Transverse colon (tissue), 4 donors: ENCODE results near the gene DPF3. TPM values are rescaled to one million over a fixed set of nuclear protein-coding genes. Genes with fewer than 3 reads are reported as not detected.

Experiments used
- DNase-seq: peaks from one replicate; pipeline ENCODE4 v3.0.0-alpha.2; 2019
- H3K27ac ChIP-seq, 4 donors: fragments of 200-600 bp; sonication (generic); 2 replicates each; pipeline ENCODE4 v1.5.1; 2016 to 2018; ENCODE audit warnings: inconsistent platforms in 4 of 4
- H3K27me3 ChIP-seq: fragments of 200-600 bp; sonication (generic); 2 replicates; pipeline ENCODE4 v1.5.1; 2017; ENCODE audit warnings: inconsistent platforms
- H3K36me3 ChIP-seq, 4 donors: fragments of 200-600 bp; sonication (generic); 2 replicates each; pipeline ENCODE4 v1.5.1; 2017 to 2019; ENCODE audit warnings: inconsistent platforms in 4 of 4
- H3K4me1 ChIP-seq, 4 donors: fragments of 200-600 bp; sonication (generic); 2 replicates each; pipeline ENCODE4 v1.5.1; 2017 to 2020; ENCODE audit warnings: inconsistent platforms in 4 of 4
- H3K4me3 ChIP-seq, 4 donors: fragments of 200-600 bp; sonication (generic); 1 replicate in 1 of 4; 2 replicates in 3 of 4; pipeline versions ENCODE4 v1.5.1 to v1.6.1; 2017 to 2019; ENCODE audit warnings: inconsistent platforms in 4 of 4
- H3K9me3 ChIP-seq, 2 donors: fragments of 200-600 bp; sonication (generic); 2 replicates each; pipeline ENCODE4 v1.5.1; 2017 to 2019; ENCODE audit warnings: inconsistent platforms in 2 of 2
- EP300 ChIP-seq: sonication (generic); formaldehyde crosslinking; IDR thresholded peaks from one replicate; pipeline ENCODE4 v1.6.1; 2017; ENCODE audit warnings: antibody characterized with exemption, low read depth
- POLR2A ChIP-seq: fragments of 450-650 bp; IDR thresholded peaks from one replicate; pipeline ENCODE4 v1.6.1; 2016; ENCODE audit warnings: antibody characterized with exemption, mild to moderate bottlenecking, moderate library complexity
- POLR2AphosphoS5 ChIP-seq, 3 donors: sonication (generic); formaldehyde crosslinking; IDR thresholded peaks; one replicate each; pipeline ENCODE4 v1.6.1; 2016; ENCODE audit warnings: antibody characterized with exemption in 3 of 3
- WGBS, 2 donors: methylation state at CpG; one replicate each; pipeline ENCODE4 v1.1.5; 2018; ENCODE audit warnings: low coverage in 1 of 2; 5-methylcytosine and 5-hydroxymethylcytosine counted together
- in situ Hi-C, 4 donors: fragments of 200-750 bp; cut with MboI; loops; one replicate each; pipeline versions ENCODE4 v1.15.0 to v1.15.1; 2017; ENCODE audit warnings: low sequenced_read_pairs in 3 of 4, low pct_ligation_motif_present in 1 of 4, low pct_unique_long_range_greater_than_20kb in 1 of 4
- intact Hi-C: fragments of 100-400 bp; cut with DNase I; formaldehyde crosslinking; loops from one replicate; pipeline ENCODE4 v1.15.1; 2023; ENCODE audit warnings: low total_unique reads
- total RNA-seq, 4 donors: library from RNA; depleted of rRNA; stranded (reverse); fragments of >200 nt; gene quantifications; one replicate each; pipeline ENCODE4 v1.1.0, GENCODE V29; 2016
- TF ChIP-seq, protein P1 (sequence below), 5 experiments: fragments of 200-600 bp in 3 of 5; fragments of 450-650 bp in 2 of 5; sonication (generic) in 3 of 5; IDR thresholded peaks; 1 replicate in 2 of 5; 2 replicates in 3 of 5; pipeline ENCODE4 v1.5.1; 2016 to 2017; ENCODE audit warnings: antibody characterized with exemption in 5 of 5, inconsistent platforms in 3 of 5, mild to moderate bottlenecking in 2 of 5, moderate library complexity in 1 of 5

The DPF3 gene
- total RNA-seq, 4 donors from 2014 or later = 7.1 to 23.5 (median 10.9) TPM

DNA sequence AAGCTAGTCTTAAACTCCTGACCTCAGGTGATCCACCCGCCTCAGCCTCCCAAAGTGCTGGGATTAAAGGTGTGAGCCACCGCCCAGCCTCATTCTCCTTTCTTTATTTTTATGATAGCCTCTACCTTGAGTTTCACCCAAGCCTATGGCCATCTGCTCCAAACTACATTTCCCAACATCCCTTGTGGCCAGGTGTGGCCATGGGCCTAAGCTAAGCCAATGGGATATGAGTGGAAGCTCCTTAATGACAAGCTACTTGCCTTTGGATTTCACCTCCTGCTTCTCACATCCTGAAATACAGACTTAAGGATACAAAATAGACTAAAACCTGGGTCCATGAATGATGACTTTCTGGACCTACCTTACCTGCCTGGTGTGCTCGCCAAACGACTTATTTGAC, 46.2 kb downstream of the DPF3 start:
- H3K36me3 ChIP-seq = no peaks in the 10 kb centered on the region
- peaks cover 0 to 10% (median 4%) of the 10 kb centered on the region in 4 donors for H3K4me1 ChIP-seq
- 94 to 97% methylated on average over 3 to 4 of the region's 4 CpGs for WGBS, 2 donors
- intact Hi-C loops (no loop called here), in situ Hi-C loops (no loop called here)
- TF ChIP-seq EP300 = no peak
- no peak for TF ChIP-seq POLR2AphosphoS5 (IDR thresholded peaks at IDR 0.05)
- TF ChIP-seq, protein P1, sequence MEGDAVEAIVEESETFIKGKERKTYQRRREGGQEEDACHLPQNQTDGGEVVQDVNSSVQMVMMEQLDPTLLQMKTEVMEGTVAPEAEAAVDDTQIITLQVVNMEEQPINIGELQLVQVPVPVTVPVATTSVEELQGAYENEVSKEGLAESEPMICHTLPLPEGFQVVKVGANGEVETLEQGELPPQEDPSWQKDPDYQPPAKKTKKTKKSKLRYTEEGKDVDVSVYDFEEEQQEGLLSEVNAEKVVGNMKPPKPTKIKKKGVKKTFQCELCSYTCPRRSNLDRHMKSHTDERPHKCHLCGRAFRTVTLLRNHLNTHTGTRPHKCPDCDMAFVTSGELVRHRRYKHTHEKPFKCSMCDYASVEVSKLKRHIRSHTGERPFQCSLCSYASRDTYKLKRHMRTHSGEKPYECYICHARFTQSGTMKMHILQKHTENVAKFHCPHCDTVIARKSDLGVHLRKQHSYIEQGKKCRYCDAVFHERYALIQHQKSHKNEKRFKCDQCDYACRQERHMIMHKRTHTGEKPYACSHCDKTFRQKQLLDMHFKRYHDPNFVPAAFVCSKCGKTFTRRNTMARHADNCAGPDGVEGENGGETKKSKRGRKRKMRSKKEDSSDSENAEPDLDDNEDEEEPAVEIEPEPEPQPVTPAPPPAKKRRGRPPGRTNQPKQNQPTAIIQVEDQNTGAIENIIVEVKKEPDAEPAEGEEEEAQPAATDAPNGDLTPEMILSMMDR (IDR thresholded peaks at IDR 0.05) = no peak
- TF ChIP-seq POLR2A = no peak
- H3K4me3 ChIP-seq = no peak overlapping the region
- H3K9me3 ChIP-seq = no peaks in the 10 kb centered on the region
- no peak overlapping the region for H3K27ac ChIP-seq
- no peaks in the 10 kb centered on the region for H3K27me3 ChIP-seq
- no peak for DNase-seq

DNA sequence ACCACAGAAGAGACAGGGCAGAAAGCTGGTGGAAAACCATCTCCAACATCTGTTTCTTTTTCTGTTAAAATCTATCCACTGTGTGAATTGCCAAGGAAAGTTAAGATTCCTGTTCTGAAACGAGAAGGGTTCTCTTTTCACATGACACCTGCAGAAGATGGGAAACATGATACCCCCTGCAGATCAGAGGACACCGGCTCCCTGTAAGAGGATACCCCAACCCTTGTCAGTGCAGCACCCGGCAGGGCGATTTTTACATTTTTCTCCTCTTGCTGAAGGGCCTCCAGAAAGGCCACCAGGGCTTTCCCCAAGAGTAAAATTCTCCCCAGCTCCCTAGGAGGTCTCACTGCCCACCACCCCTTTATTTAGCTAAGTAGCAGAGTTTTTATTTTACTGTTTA, 48.2 kb downstream of the DPF3 start:
- WGBS, 2 donors = 93 to 100% methylated on average over 3 to 4 of the region's 4 CpGs
- Histone ChIP-seq H3K9me3 (no peaks in the 10 kb centered on the region), H3K27ac (no peak overlapping the region), H3K36me3 (no peaks in the 10 kb centered on the region), H3K27me3 (no peaks in the 10 kb centered on the region), H3K4me1 (peaks cover 0 to 7% (median 4%) of the 10 kb centered on the region in 4 donors), H3K4me3 (no peak overlapping the region)
- intact Hi-C loops = no loop called here
- no peak for DNase-seq
- TF ChIP-seq POLR2A = no peak
- no peak for TF ChIP-seq POLR2AphosphoS5 (IDR thresholded peaks at IDR 0.05)
- no peak for TF ChIP-seq EP300
- TF ChIP-seq, protein P1 (IDR thresholded peaks at IDR 0.05) = no peak
- in situ Hi-C loops = no loop called here

DNA sequence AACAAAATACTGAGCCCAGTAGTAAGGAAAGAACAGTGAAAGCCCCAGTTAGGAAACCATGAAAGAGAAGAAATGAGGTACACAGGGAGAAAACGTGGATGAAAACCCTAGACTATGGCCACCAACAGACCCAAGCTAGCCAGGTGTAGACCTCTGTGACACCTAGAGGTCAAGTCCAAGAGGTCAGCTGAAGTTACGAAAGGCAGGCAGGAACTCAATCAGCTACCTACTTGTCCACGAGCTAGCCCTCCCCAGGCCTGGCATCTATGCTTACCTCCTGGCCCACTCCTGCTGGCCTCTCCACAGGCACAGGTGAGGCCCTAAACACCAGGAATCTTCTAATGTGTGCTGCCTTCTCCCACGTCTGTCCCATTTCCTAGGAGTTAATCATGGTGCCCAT, 48.7 kb downstream of the DPF3 start:
- intact Hi-C loops = no loop called here

DNA sequence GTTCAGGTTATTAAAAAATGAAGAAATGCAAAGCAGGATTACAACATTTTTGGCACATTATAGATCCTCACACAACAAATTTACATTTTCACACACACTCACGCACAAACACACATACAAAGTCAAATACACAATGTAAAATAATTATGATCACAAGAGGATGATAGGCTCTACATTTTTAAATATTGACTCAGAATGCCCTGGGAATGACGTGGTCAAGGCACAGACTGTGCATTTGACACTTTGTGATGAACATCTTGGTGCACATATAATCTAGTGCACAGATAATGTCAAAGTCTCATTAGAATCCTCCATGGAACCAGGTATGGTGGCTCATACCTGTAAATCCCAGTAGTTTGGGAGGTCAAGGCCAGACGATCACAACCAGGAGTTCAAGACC, 49.4 kb downstream of the DPF3 start:
- in situ Hi-C loops = no loop called here
- Histone ChIP-seq H3K36me3 (no peaks in the 10 kb centered on the region), H3K9me3 (no peaks in the 10 kb centered on the region), H3K27ac (no peak overlapping the region), H3K27me3 (no peaks in the 10 kb centered on the region), H3K4me3 (no peak overlapping the region), H3K4me1 (peaks cover 0 to 4% (median 0%) of the 10 kb centered on the region in 4 donors)
- intact Hi-C loops = no loop called here
- no peak for TF ChIP-seq EP300
- TF ChIP-seq, protein P1 (IDR thresholded peaks at IDR 0.05) = no peak
- TF ChIP-seq POLR2AphosphoS5 (IDR thresholded peaks at IDR 0.05) = no peak
- DNase-seq = no peak
- 92 to 94% methylated on average over 2 to 3 of the region's 3 CpGs for WGBS, 2 donors

More for the DNA sequence above, 48.7 kb downstream of the DPF3 start:
- 81 to 93% methylated on average over 2 to 4 of the region's 4 CpGs for WGBS, 2 donors
- no peak for DNase-seq
- H3K9me3 ChIP-seq = no peaks in the 10 kb centered on the region
- no peaks in the 10 kb centered on the region for H3K27me3 ChIP-seq
- peaks cover 0 to 7% (median 3%) of the 10 kb centered on the region in 4 donors for H3K4me1 ChIP-seq
- no peak overlapping the region for H3K27ac ChIP-seq
- no peak overlapping the region for H3K4me3 ChIP-seq
- in situ Hi-C loops = no loop called here
- no peak for TF ChIP-seq POLR2A
- TF ChIP-seq POLR2AphosphoS5 (IDR thresholded peaks at IDR 0.05) = no peak
- TF ChIP-seq, protein P1 (IDR thresholded peaks at IDR 0.05) = no peak
- no peak for TF ChIP-seq EP300
- no peaks in the 10 kb centered on the region for H3K36me3 ChIP-seq
